ENCODE data around the gene ICAM4.

ICAM4 gene

GRCh38 chr19:10306327-10306726, 19.6 kb downstream of the ICAM4 start:
- Histone ChIP-seq H3K36me3 (ENCODE audit: insufficient read depth, low read length) (peaks cover 15% of the 10 kb centered on the region), H3K9me3 (ENCODE audit: insufficient read depth, low read depth, low read length) (no peaks in the 10 kb centered on the region), H3K4me3 (ENCODE audit: low read length) (no peak overlapping the region), H3K4me1 (ENCODE audit: insufficient read depth, low read length) (no peaks in the 10 kb centered on the region), H3K27me3 (ENCODE audit: insufficient read depth, low read length) (no peaks in the 10 kb centered on the region), H3K9ac (ENCODE audit: low read depth, low read length) (no peak overlapping the region), H3K27ac (ENCODE audit: low read depth, low read length) (no peak overlapping the region)
- WGBS: 92% methylated on average over 2 of the region's 5 CpGs

- 94% methylated on average over 24 of the region's 24 CpGs for WGBS
- Histone ChIP-seq H3K36me3 (ENCODE audit: insufficient read depth, low read length) (peaks cover 12% of the 10 kb centered on the region), H3K4me3 (ENCODE audit: low read length) (no peak within 1 kb of the TSS), H3K4me1 (ENCODE audit: insufficient read depth, low read length) (no peaks in the 10 kb centered on the region), H3K27me3 (ENCODE audit: insufficient read depth, low read length) (no peaks in the 10 kb centered on the region), H3K9me3 (ENCODE audit: insufficient read depth, low read depth, low read length) (no peaks in the 10 kb centered on the region), H3K27ac (ENCODE audit: low read depth, low read length) (no peak within 1 kb of the TSS), H3K9ac (ENCODE audit: low read depth, low read length) (no peak within 1 kb of the TSS)
These were observed 22.7 kb downstream of the ICAM4 start, which contains the start of gene ZGLP1 for GRCh38 chr19:10309423-10309822. TSS of gene ZGLP1 (minus strand) at chr19:10309815.

GRCh38 chr19:10315335-10316214, 28.8 kb downstream of the ICAM4 start, which contains the start of gene FDX2:
TSS of gene FDX2 (minus strand) at chr19:10316015. CDS start at chr19:10315996, 19 bp downstream.
- Histone ChIP-seq H3K36me3 (ENCODE audit: insufficient read depth, low read length) (peaks cover 32% of the 10 kb centered on the region), H3K27me3 (ENCODE audit: insufficient read depth, low read length) (no peaks in the 10 kb centered on the region), H3K9me3 (ENCODE audit: insufficient read depth, low read depth, low read length) (no peaks in the 10 kb centered on the region), H3K27ac (ENCODE audit: low read depth, low read length) (peak within 1 kb of the TSS; percentile 71; the same call in 1 of the 2 replicates), H3K4me1 (ENCODE audit: insufficient read depth, low read length) (peaks cover 6% of the 10 kb centered on the region; the same call in 1 of the 2 replicates), H3K9ac (ENCODE audit: low read depth, low read length) (peak within 1 kb of the TSS; percentile 74), H3K4me3 (ENCODE audit: low read length) (peak within 1 kb of the TSS; percentile 75)
- WGBS: 2% methylated on average over 55 of the region's 55 CpGs

GRCh38 chr19:10316229-10317044, 29.7 kb downstream of the ICAM4 start:
- peaks cover 40% of the 10 kb centered on the region for H3K36me3 ChIP-seq (ENCODE audit: insufficient read depth, low read length)
- H3K9me3 ChIP-seq (ENCODE audit: insufficient read depth, low read depth, low read length): no peaks in the 10 kb centered on the region
- no peaks in the 10 kb centered on the region for H3K27me3 ChIP-seq (ENCODE audit: insufficient read depth, low read length)
- 86% methylated on average over 19 of the region's 19 CpGs for WGBS
- H3K4me3 ChIP-seq (ENCODE audit: low read length): peak overlapping the region; percentile 75; the same call in 1 of the 2 replicates
- H3K9ac ChIP-seq (ENCODE audit: low read depth, low read length): no peak overlapping the region
- H3K4me1 ChIP-seq (ENCODE audit: insufficient read depth, low read length): peaks cover 6% of the 10 kb centered on the region; the same call in 1 of the 2 replicates
- peak overlapping the region; percentile 71; the same call in 1 of the 2 replicates for H3K27ac ChIP-seq (ENCODE audit: low read depth, low read length)

- Histone ChIP-seq H3K9me3 (ENCODE audit: insufficient read depth, low read depth, low read length) (no peaks in the 10 kb centered on the region), H3K4me1 (ENCODE audit: insufficient read depth, low read length) (peaks cover 6% of the 10 kb centered on the region; the same call in 1 of the 2 replicates), H3K36me3 (ENCODE audit: insufficient read depth, low read length) (peaks cover 48% of the 10 kb centered on the region), H3K4me3 (ENCODE audit: low read length) (no peak overlapping the region), H3K27ac (ENCODE audit: low read depth, low read length) (no peak overlapping the region), H3K27me3 (ENCODE audit: insufficient read depth, low read length) (no peaks in the 10 kb centered on the region), H3K9ac (ENCODE audit: low read depth, low read length) (no peak overlapping the region)
- 95% methylated on average over 27 of the region's 29 CpGs for WGBS
These were observed 30.5 kb downstream of the ICAM4 start for GRCh38 chr19:10317045-10317856.

GRCh38 chr19:10317857-10318462, 31.2 kb downstream of the ICAM4 start:
- Histone ChIP-seq H3K36me3 (ENCODE audit: insufficient read depth, low read length) (peaks cover 55% of the 10 kb centered on the region), H3K9me3 (ENCODE audit: insufficient read depth, low read depth, low read length) (no peaks in the 10 kb centered on the region), H3K4me3 (ENCODE audit: low read length) (no peak overlapping the region), H3K4me1 (ENCODE audit: insufficient read depth, low read length) (peaks cover 6% of the 10 kb centered on the region; the same call in 1 of the 2 replicates), H3K27me3 (ENCODE audit: insufficient read depth, low read length) (no peaks in the 10 kb centered on the region), H3K27ac (ENCODE audit: low read depth, low read length) (no peak overlapping the region), H3K9ac (ENCODE audit: low read depth, low read length) (no peak overlapping the region)
- 95% methylated on average over 15 of the region's 15 CpGs for WGBS

- Histone ChIP-seq H3K4me1 (ENCODE audit: insufficient read depth, low read length) (peaks cover 6% of the 10 kb centered on the region; the same call in 1 of the 2 replicates), H3K27ac (ENCODE audit: low read depth, low read length) (no peak overlapping the region), H3K27me3 (ENCODE audit: insufficient read depth, low read length) (no peaks in the 10 kb centered on the region), H3K9ac (ENCODE audit: low read depth, low read length) (no peak overlapping the region), H3K9me3 (ENCODE audit: insufficient read depth, low read depth, low read length) (no peaks in the 10 kb centered on the region), H3K36me3 (ENCODE audit: insufficient read depth, low read length) (peaks cover 65% of the 10 kb centered on the region), H3K4me3 (ENCODE audit: low read length) (no peak overlapping the region)
- WGBS: 95% methylated on average over 13 of the region's 13 CpGs
These were observed 32.3 kb downstream of the ICAM4 start for GRCh38 chr19:10318807-10319682.

- Histone ChIP-seq H3K9ac (ENCODE audit: low read depth, low read length) (no peak overlapping the region), H3K4me1 (ENCODE audit: insufficient read depth, low read length) (peaks cover 6% of the 10 kb centered on the region; the same call in 1 of the 2 replicates), H3K4me3 (ENCODE audit: low read length) (no peak overlapping the region), H3K27me3 (ENCODE audit: insufficient read depth, low read length) (no peaks in the 10 kb centered on the region), H3K36me3 (ENCODE audit: insufficient read depth, low read length) (peaks cover 83% of the 10 kb centered on the region), H3K9me3 (ENCODE audit: insufficient read depth, low read depth, low read length) (no peaks in the 10 kb centered on the region), H3K27ac (ENCODE audit: low read depth, low read length) (no peak overlapping the region)
- WGBS: 94% methylated on average over 31 of the region's 32 CpGs
These were observed 34.1 kb downstream of the ICAM4 start for GRCh38 chr19:10320602-10321416.

- Histone ChIP-seq H3K27ac (ENCODE audit: low read depth, low read length) (no peak overlapping the region), H3K4me1 (ENCODE audit: insufficient read depth, low read length) (0 out of 2 replicates have a peak, but pooled peaks cover under 1% of the 10 kb centered on the region), H3K27me3 (ENCODE audit: insufficient read depth, low read length) (no peaks in the 10 kb centered on the region), H3K4me3 (ENCODE audit: low read length) (no peak overlapping the region), H3K36me3 (ENCODE audit: insufficient read depth, low read length) (peaks cover 86% of the 10 kb centered on the region), H3K9ac (ENCODE audit: low read depth, low read length) (no peak overlapping the region), H3K9me3 (ENCODE audit: insufficient read depth, low read depth, low read length) (no peaks in the 10 kb centered on the region)
- WGBS: 96% methylated on average over 11 of the region's 11 CpGs
These were observed 34.7 kb downstream of the ICAM4 start for GRCh38 chr19:10321417-10321797.
